ENCODE measurements around the gene TXNDC15.
"Not testable (repeated sequence)": the region's sequence is repeated elsewhere in the genome, so short reads cannot be mapped to it uniquely, and the experiment has no call there.

Gene TXNDC15, protein sequence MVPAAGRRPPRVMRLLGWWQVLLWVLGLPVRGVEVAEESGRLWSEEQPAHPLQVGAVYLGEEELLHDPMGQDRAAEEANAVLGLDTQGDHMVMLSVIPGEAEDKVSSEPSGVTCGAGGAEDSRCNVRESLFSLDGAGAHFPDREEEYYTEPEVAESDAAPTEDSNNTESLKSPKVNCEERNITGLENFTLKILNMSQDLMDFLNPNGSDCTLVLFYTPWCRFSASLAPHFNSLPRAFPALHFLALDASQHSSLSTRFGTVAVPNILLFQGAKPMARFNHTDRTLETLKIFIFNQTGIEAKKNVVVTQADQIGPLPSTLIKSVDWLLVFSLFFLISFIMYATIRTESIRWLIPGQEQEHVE

DNA sequence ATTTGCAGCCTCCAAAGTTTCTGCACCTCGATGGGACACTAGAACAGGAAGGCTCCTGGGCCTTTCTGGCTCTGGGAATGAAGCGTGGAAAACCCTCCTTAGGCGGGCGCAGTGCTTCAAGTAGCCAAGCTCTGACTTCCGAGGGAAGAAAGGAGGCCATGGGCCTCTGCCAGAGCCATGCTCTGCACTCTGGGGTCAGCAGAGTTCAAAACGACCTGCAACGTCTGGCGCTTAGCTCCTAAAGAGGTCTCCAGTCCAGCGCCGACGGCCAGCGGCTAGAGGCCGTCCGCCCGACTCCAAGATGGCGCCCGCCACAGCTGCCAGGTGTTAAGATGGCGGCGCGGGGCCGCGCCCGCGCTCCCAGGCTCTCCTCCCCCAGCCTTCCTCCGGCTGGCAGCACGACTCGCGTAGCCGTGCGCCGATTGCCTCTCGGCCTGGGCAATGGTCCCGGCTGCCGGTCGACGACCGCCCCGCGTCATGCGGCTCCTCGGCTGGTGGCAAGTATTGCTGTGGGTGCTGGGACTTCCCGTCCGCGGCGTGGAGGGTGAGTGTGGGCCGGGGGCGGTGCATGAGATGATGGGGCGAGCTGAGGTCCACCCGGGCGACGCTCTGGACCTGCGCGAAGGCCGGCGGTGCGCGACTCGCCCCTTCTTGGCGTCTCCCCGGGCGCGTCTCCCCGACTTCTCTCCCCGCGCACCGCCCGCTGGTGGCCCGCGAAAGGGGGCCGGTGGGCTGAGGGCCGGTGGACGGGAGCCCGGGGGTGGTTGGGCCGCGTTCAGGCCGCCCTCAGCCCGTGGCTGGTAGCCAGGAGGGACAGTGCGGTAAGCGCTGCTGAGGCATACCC lies at the start of gene TXNDC15:
Gene TXNDC15, plus strand, starts transcription at position 385 of the 844 bp plus-strand sequence. Its CDS starts 57 bp downstream, at position 442.
- Mint-ChIP-seq H3K9me3 (no peaks in the 10 kb centered on the region), H3K4me3 (peak within 1 kb of the TSS; percentile 98), H3K27me3 (no peaks in the 10 kb centered on the region), H3K36me3 (ENCODE audit: low read depth) (peaks cover 14% of the 10 kb centered on the region), H3K4me1 (ENCODE audit: low read depth) (peaks cover 44% of the 10 kb centered on the region), H3K27ac (peak within 1 kb of the TSS; percentile 96)

DNA sequence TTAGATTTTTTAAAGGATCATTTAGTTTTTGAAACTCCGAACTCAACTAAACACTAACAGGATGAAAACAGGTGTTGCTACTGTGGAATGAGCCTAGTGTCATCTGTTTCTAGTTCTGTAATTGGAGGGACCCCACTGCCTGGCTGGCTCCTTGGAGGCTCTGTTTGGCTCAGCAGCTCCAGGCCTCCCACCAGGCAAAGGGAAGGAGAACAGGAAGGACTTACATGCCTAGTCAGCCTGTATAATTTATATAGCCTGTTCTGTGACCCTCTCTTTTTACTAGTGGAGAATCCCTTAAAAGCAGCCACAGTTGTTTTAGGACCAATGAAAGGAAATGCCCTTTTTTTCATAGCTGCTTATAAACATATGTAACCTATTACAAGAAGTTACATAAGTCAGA lies 49.5 kb upstream of the TXNDC15 start:
- H3K27me3 Mint-ChIP-seq, result no peaks in the 10 kb centered on the region

DNA sequence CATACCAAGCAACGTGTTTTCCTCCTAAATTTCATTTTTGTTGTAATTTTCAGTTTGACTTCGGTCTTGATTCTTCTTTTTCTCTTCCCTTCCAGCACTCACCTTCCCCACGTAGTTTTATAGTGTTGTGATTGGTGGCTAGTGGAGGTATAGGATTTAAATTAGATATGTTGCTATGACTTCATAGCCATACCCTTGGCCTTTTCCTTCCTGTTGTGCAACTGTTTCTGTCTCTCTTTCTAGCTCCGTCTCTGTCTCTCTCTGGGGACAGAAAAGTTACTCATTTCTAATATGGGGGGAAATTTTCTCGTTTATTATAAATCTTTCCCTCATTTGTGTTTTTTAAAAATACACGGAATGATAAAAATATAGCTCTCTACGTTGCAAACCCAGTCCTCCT lies 49.0 kb upstream of the TXNDC15 start:
- Mint-ChIP-seq H3K27me3 (no peaks in the 10 kb centered on the region), H3K27ac (no peak overlapping the region), H3K36me3 (ENCODE audit: low read depth) (peaks cover 63% of the 10 kb centered on the region)

More for the DNA sequence above, 49.5 kb upstream of the TXNDC15 start:
- H3K27ac Mint-ChIP-seq, result no peak overlapping the region
- peaks cover 65% of the 10 kb centered on the region for H3K36me3 Mint-ChIP-seq (ENCODE audit: low read depth)
- no peaks in the 10 kb centered on the region for H3K4me1 Mint-ChIP-seq (ENCODE audit: low read depth)
- no peak overlapping the region for H3K4me3 Mint-ChIP-seq
- no peaks in the 10 kb centered on the region for H3K9me3 Mint-ChIP-seq

DNA sequence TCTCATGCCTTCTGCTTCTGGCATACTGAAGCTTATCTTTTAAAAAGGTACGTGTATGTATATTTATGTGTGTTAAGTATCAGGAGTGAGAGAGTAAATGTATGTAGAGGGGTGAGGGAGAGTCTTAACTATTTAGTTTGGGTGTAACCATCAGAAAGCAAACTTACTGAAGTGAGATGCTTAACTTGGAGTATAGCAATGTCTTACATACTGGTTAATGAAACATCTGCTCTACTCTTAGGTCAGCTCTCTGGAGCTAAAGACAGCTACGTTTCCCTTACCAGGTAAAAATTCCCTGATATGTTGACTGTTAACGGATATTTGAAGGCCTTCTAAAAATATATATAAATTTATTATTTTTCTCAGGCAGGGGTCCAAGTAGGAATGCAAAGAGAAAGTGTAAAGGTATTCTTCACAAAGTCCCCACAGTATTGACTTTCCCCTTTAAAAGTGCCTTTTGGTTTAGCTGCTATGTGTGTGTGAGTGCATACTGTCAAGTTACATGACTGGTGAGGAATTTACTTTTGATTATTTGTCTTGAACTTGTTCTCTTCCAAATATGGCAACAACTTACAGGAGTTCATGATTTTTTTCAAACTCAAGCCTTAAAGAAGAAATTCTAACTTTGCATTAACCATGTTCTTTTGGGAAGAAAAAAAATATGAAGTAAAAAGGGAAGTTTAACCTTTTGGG lies 40.7 kb upstream of the TXNDC15 start:
- no peaks in the 10 kb centered on the region for H3K27me3 Mint-ChIP-seq
- H3K27ac Mint-ChIP-seq, result no peak overlapping the region
- peaks cover 51% of the 10 kb centered on the region for H3K36me3 Mint-ChIP-seq (ENCODE audit: low read depth)
- H3K4me3 Mint-ChIP-seq, result no peak overlapping the region
- H3K4me1 Mint-ChIP-seq (ENCODE audit: low read depth), result no peaks in the 10 kb centered on the region
- no peaks in the 10 kb centered on the region for H3K9me3 Mint-ChIP-seq

More for the DNA sequence above, 49.0 kb upstream of the TXNDC15 start:
- H3K4me1 Mint-ChIP-seq (ENCODE audit: low read depth), result no peaks in the 10 kb centered on the region
- no peak overlapping the region for H3K4me3 Mint-ChIP-seq
- no peaks in the 10 kb centered on the region for H3K9me3 Mint-ChIP-seq

DNA sequence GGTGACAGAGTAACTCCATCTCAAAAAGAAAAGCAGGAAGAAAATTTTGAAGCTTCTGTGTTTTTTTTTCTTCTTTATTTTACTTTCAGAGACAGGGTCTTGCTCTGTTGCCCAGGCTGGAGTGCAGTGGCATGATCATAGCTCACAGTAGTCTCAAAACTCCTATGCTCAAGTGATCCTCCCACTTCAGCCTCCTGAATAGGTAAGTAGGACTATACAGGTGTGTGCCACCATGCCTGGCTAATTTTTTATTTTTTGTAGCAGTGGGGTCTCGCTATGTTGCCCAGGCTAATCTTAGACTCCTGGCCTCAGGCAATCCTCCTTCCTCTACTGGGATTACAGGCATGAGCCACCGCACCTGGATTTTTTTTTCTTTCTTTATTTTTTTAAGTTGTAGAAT lies 38.5 kb upstream of the TXNDC15 start:
- Mint-ChIP-seq H3K27ac (no peak overlapping the region), H3K9me3 (no peaks in the 10 kb centered on the region), H3K4me3 (no peak overlapping the region), H3K36me3 (ENCODE audit: low read depth) (peaks cover 54% of the 10 kb centered on the region), H3K27me3 (no peaks in the 10 kb centered on the region), H3K4me1 (ENCODE audit: low read depth) (no peaks in the 10 kb centered on the region)

DNA sequence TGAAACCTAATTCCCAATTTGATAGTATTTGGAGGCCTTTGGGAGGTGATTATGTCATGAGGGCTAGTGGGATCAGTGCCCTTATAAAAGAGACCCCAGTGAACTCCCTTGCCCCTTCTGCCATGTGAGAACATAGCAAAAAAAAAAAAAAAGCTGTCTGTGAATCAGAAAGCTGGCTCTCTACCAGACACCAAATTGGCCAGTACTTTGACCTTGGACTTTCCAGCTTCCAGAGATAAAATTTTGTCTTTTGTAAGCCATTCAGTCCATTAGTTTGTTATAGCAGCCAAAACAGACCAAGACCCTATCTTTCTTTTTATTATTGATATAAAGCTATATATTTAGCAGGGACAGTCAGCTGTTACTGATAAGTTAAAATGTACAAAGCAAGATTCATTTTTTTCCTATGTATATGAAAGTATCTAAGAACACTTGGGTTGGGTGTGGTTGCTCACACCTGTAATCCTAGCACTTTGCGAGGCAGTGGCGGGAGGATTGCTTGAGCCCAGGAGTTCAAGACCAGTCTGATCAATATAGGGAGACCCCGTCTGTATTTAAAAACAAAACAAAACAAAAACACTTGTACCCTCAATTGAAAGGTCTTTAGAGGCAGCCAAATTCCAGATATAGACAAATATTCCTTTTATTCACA lies 36.5 kb upstream of the TXNDC15 start:
- Mint-ChIP-seq H3K36me3 (ENCODE audit: low read depth) (peaks cover 49% of the 10 kb centered on the region), H3K27ac (no peak overlapping the region), H3K9me3 (no peaks in the 10 kb centered on the region), H3K4me3 (no peak overlapping the region), H3K27me3 (no peaks in the 10 kb centered on the region), H3K4me1 (ENCODE audit: low read depth) (no peaks in the 10 kb centered on the region)

DNA sequence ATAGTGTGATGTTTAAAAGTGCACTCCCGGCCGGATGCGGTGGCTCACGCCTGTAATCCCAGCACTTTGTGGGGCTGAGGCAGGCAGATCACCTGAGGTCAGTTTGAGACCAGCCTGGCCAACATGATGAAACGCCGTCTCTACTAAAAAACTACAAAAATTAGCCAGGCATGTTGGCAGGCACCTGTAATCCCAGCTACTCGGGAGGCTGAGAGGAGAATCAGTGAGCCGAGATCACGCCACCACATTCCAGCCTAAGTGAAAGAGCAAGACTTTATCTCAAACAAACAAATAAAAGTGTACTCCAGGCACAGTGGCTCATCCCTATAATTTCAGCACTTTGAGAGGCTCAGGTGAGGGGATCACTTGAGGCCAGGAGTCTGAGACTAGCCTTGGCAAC lies 35.8 kb upstream of the TXNDC15 start:
- not testable (repeated sequence) for H3K4me3 Mint-ChIP-seq; H3K27me3 Mint-ChIP-seq; H3K4me1 Mint-ChIP-seq (ENCODE audit: low read depth); H3K9me3 Mint-ChIP-seq; H3K27ac Mint-ChIP-seq
- H3K36me3 Mint-ChIP-seq (ENCODE audit: low read depth), result peaks cover 44% of the 10 kb centered on the region

DNA sequence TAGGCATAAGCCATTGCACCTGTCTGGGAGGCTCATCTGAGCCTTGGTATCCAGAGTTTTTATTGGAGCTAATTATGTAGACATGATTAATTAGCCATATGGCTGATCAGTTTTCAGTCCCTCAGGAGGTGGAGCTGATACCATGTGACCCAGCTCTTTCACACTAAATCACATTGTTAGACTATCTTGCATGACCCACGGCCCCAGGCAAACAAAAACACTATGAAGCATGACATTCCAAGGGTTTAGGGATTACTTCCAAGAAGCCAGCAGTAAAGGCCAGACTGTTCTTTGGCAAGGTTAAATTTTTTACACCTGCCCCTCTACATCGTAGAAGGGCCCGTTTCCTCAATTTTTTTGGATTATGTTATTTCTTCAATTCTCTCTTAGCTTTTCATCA lies 33.4 kb upstream of the TXNDC15 start:
- no peak overlapping the region for H3K27ac Mint-ChIP-seq
- H3K4me1 Mint-ChIP-seq (ENCODE audit: low read depth), result peaks cover 10% of the 10 kb centered on the region
- no peak overlapping the region for H3K4me3 Mint-ChIP-seq
- H3K9me3 Mint-ChIP-seq, result no peaks in the 10 kb centered on the region
- H3K36me3 Mint-ChIP-seq (ENCODE audit: low read depth), result peaks cover 40% of the 10 kb centered on the region
- no peaks in the 10 kb centered on the region for H3K27me3 Mint-ChIP-seq

DNA sequence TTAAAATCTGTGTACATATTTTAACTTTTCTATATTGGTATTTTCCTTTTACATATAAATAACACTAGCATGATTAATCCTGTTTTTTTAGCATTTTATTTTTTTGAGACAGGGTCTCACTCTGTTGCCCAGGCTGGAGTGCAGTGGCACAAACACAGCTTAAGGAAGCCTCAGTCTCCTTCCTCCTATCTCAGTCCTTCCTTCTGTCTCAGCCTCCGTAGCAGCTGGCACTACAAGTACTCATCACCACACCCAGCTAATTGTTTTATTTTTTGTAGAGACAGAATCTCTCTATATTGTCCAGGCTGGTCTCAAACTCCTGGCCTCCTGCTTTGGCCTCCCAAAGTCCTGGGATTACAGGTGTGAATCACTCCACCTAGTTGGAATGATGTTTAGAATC lies 29.9 kb upstream of the TXNDC15 start:
- no peak overlapping the region for H3K4me3 Mint-ChIP-seq
- H3K36me3 Mint-ChIP-seq (ENCODE audit: low read depth), result peaks cover 30% of the 10 kb centered on the region
- H3K4me1 Mint-ChIP-seq (ENCODE audit: low read depth), result peaks cover 29% of the 10 kb centered on the region
- H3K9me3 Mint-ChIP-seq, result no peaks in the 10 kb centered on the region
- no peaks in the 10 kb centered on the region for H3K27me3 Mint-ChIP-seq
- H3K27ac Mint-ChIP-seq, result peak overlapping the region; percentile 11

DNA sequence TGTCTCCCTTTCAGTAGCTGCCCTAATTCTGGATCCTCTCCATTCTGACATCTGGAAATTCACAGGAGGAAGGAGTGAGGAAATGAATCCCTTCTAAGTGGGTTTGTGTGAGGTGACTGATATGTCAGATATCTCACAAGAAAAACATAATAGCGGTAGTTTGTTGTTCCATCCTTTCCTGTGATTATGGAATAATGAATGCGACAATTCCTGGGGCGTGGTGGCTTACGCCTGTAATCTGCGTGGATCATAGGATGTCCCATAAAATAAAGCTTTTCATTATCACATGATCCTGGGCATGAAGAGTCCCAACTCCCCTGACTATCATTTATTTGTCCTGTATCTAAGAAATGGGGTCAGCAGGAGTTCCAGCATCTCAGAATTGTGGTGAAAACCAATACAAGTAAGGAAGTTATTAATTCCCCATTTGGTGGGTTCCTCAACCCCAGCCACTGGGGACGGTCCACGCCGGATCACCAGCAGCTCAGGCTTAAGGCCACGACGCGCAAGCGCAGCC lies 28.8 kb upstream of the TXNDC15 start:
- peak overlapping the region; percentile 93 for H3K27ac Mint-ChIP-seq
- no peaks in the 10 kb centered on the region for H3K9me3 Mint-ChIP-seq
- H3K36me3 Mint-ChIP-seq (ENCODE audit: low read depth), result peaks cover 30% of the 10 kb centered on the region
- peaks cover 35% of the 10 kb centered on the region for H3K4me1 Mint-ChIP-seq (ENCODE audit: low read depth)
- H3K4me3 Mint-ChIP-seq, result peak overlapping the region; percentile 95
- no peaks in the 10 kb centered on the region for H3K27me3 Mint-ChIP-seq

DNA sequence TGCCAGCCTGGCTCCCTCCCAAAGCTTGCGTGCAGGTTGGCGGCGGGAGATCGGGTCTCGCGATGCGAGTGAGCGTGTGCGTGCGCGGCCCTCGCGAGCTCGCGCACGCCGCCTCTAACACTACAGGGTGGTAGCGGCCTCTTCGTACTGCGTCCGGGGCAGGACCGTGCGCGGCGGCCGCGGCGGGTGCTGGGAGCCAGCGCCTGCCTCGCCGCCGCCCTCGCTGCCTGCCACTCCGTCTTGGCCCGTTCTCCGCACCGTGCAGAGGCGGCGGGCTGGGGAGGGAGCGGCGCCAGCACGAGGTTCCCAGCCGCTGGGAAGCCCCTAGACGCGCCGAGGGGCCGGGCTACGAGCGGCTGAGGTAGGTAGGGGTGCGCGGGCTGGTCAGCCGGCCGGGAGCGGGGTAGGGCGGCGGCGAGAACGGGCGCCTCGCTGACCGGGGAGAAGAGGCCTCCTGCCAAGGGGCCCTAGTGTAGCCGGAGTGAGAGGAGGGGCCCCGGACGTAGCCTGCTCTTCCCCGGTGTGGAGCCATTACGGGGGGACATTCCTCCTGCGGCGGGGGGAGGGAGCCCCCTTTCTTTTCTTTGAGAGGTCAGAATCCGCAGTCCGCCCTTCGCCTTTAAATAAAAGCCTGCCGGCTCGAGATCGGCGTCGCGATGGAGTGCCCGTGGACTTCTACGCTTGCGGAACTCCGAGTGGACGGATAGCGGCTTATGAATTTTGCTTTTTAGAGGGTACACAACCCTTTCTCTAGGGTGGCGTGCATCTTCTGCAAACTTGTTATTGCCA lies 28.1 kb upstream of the TXNDC15 start, which contains the start of gene C5orf24:
Gene C5orf24, plus strand, starts transcription at position 117 of the 789 bp plus-strand sequence. CDS start 8,933 bp downstream, outside the sequence.
- Mint-ChIP-seq H3K36me3 (ENCODE audit: low read depth) (peaks cover 27% of the 10 kb centered on the region), H3K9me3 (no peaks in the 10 kb centered on the region), H3K27ac (peak within 1 kb of the TSS; percentile 93), H3K27me3 (no peaks in the 10 kb centered on the region), H3K4me3 (peak within 1 kb of the TSS; percentile 95), H3K4me1 (ENCODE audit: low read depth) (peaks cover 40% of the 10 kb centered on the region)

DNA sequence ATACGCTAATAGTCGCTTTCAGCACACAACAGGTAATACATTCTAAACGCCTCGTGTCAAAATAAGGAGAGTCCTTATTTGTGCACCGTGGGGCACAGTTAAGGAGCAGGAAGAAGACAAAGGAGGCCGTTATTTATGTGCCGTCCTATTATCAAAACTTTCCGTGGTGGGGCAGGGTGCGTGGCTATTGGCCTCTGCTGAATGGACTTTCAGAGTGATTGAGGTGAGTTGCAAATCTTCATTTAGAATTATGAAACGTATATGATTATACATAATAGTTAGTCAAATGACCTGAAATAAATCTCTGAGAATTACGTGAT lies 27.6 kb upstream of the TXNDC15 start:
- Mint-ChIP-seq H3K36me3 (ENCODE audit: low read depth) (peaks cover 29% of the 10 kb centered on the region), H3K27me3 (no peaks in the 10 kb centered on the region), H3K27ac (peak overlapping the region; percentile 93), H3K9me3 (no peaks in the 10 kb centered on the region), H3K4me1 (ENCODE audit: low read depth) (peaks cover 46% of the 10 kb centered on the region), H3K4me3 (peak overlapping the region; percentile 95)

DNA sequence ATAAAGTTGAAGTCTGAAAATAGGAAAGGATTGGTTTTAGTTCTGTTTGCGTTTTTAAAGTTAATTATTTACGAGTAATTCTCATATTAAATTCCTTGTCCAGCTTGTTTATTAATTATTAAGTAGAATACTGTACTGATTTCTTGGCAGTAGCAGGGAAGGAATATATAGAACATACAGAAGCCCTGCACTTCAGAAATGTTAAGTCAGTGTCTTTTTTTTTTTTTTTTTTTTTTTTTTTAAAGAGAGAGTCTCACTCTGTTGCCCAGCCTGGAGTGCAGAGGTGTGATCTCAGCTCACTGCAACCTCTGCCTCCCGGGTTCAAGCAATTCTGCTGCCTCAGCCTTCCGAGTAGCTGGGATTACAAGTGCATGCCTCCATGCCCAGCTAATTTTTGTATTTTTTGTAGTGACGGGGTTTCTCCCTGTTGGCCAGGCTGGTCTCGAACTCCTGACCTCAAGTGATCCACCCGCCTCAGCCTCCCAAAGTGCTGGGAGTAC lies 24.7 kb upstream of the TXNDC15 start:
- not testable (repeated sequence) for H3K27me3 Mint-ChIP-seq, H3K9me3 Mint-ChIP-seq, H3K27ac Mint-ChIP-seq, H3K4me3 Mint-ChIP-seq
- peaks cover 40% of the 10 kb centered on the region for H3K36me3 Mint-ChIP-seq (ENCODE audit: low read depth)
- peaks cover 52% of the 10 kb centered on the region for H3K4me1 Mint-ChIP-seq (ENCODE audit: low read depth)

All from stimulated activated naive CD8-positive, alpha-beta T cell treated with anti-CD3 and anti-CD28 coated beads, Interleukin-15, Interleukin-2, amounts not matched to agents 100 ng/mL and 50 ng/mL, for 24 hours (primary cell).